Lower lobe of right lung (tissue), 2 donors: ENCODE results near the gene DHX57. TPM values are rescaled to one million over a fixed set of nuclear protein-coding genes. Genes with fewer than 3 reads are reported as not detected.
"Not testable (repeated sequence)": the region's sequence is repeated elsewhere in the genome, so short reads cannot be mapped to it uniquely, and the experiment has no call there.

Experiments used
- ATAC-seq, 2 donors: fragments of 200-7000 bp; cut with Tn5 transposase; one replicate each; pipeline ENCODE4 v1.9.1; 2020 to 2022; ENCODE audit warnings: mild to moderate bottlenecking in 2 of 2, moderate library complexity in 2 of 2
- DNase-seq: peaks from one replicate; pipeline ENCODE4 v3.0.0-alpha.2; 2020
- H3K27ac ChIP-seq: fragments of 200-600 bp; one replicate; pipeline ENCODE4 v1.8.0; 2022
- H3K27me3 ChIP-seq: fragments of 200-600 bp; one replicate; pipeline ENCODE4 v1.8.0; 2022; ENCODE audit warnings: low read depth
- H3K36me3 ChIP-seq: fragments of 200-600 bp; one replicate; pipeline ENCODE4 v1.8.0; 2022; ENCODE audit warnings: mild to moderate bottlenecking
- H3K4me1 ChIP-seq: fragments of 200-600 bp; one replicate; pipeline ENCODE4 v1.8.0; 2022
- H3K4me3 ChIP-seq: fragments of 200-600 bp; one replicate; pipeline ENCODE4 v1.8.0; 2022; ENCODE audit warnings: mild to moderate bottlenecking
- H3K9me3 ChIP-seq: fragments of 200-600 bp; one replicate; pipeline ENCODE4 v1.8.0; 2022
- intact Hi-C: fragments of 100-400 bp; cut with DNase I; formaldehyde crosslinking; loops from one replicate; pipeline ENCODE4 v1.11.0; 2022
- total RNA-seq: library from RNA; stranded (reverse); fragmentation: NEBNext Ultra II Directional; extraction: Animal tissue kit (Norgen Biotek cat#: 25700); gene quantifications from one replicate; pipeline ENCODE4 v1.2.1, GENCODE V29; 2021
- TF ChIP-seq, protein P1 (sequence below): fragments of 200-600 bp; IDR thresholded peaks from one replicate; pipeline ENCODE4 v1.8.0; 2022; ENCODE audit warnings: antibody characterized with exemption, mild to moderate bottlenecking
- donor health status: DM: no; HTN: yes; CAD: no; lungs with severe emphysema.

Gene DHX57
- total RNA-seq, 1 donor from 2014 or later: 15.5 TPM

DNA sequence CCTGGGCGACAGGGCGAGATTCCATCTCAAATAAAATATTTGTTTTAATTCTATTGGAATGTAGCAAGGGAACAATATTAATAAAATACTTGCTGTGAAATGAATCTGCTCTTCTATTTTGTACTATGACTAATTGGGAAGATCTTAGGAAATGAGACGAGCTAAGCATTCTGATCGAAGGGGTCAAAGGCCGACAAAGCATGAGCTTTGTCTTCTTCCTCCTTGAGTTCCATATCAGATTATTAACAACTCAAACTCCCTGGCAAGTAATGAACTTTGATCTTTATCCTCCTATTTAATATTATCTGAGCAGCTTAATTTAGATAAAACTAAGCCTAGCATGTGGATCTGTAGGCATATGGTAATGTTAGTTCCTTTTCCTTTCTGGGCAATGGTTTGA lies 82.2 kb downstream of the DHX57 start:
- DNase-seq (no peak), ATAC-seq (no peak)
- Histone ChIP-seq H3K4me3 (no peak overlapping the region), H3K36me3 (peaks cover 12% of the 10 kb centered on the region), H3K27ac (no peak overlapping the region), H3K4me1 (no peaks in the 10 kb centered on the region), H3K9me3 (no peaks in the 10 kb centered on the region), H3K27me3 (no peaks in the 10 kb centered on the region)
- TF ChIP-seq, protein P1, sequence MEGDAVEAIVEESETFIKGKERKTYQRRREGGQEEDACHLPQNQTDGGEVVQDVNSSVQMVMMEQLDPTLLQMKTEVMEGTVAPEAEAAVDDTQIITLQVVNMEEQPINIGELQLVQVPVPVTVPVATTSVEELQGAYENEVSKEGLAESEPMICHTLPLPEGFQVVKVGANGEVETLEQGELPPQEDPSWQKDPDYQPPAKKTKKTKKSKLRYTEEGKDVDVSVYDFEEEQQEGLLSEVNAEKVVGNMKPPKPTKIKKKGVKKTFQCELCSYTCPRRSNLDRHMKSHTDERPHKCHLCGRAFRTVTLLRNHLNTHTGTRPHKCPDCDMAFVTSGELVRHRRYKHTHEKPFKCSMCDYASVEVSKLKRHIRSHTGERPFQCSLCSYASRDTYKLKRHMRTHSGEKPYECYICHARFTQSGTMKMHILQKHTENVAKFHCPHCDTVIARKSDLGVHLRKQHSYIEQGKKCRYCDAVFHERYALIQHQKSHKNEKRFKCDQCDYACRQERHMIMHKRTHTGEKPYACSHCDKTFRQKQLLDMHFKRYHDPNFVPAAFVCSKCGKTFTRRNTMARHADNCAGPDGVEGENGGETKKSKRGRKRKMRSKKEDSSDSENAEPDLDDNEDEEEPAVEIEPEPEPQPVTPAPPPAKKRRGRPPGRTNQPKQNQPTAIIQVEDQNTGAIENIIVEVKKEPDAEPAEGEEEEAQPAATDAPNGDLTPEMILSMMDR: no peak
- intact Hi-C loops: no loop called here

DNA sequence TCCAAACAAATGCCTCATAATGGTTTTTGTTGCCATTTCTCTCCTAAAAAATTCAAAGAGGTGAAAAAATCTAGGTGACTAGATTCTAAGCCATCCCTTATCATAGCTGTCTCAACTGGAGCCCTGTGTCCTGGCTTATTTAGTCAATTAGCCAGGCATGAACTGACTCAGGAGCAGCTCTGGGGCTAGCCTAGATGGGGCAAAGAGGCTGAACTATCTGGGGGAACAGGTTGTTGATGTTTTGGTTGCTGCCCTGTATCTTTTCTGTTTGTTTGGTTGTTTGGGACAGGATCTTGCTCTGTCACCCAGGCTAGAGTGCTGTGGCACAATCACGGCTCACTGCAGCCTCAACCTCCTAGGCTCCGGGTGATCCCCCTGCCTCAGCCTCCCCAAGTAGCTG lies 83.0 kb downstream of the DHX57 start:
- intact Hi-C loops: no loop called here
- ATAC-seq (no peak), DNase-seq (no peak)
- no peaks in the 10 kb centered on the region for H3K4me1 ChIP-seq
- H3K9me3 ChIP-seq: no peaks in the 10 kb centered on the region
- no peak overlapping the region for H3K4me3 ChIP-seq
- TF ChIP-seq, protein P1: no peak
- H3K27me3 ChIP-seq: no peaks in the 10 kb centered on the region
- H3K36me3 ChIP-seq: peaks cover 4% of the 10 kb centered on the region
- H3K27ac ChIP-seq: no peak overlapping the region

DNA sequence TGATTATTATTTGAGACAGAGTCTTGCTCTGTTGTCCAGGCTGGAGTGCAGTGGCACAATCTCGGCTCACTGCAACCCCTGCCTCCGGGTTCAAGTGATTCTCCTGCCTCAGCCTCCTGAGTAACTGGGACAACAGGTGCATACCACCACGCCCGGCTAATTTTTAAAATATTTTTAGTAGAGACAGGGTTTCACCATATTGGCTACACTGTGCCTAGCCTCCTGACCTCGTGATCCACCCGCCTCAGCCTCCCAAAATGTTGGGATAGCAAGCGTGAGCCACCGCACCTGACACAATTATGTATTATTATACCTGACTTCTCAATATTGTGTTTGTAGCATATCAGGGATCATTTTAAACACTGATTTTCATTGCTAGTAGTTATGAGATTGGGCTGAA lies 83.4 kb downstream of the DHX57 start:
- H3K9me3 ChIP-seq, intact Hi-C loops, H3K4me3 ChIP-seq, H3K27ac ChIP-seq, DNase-seq, H3K36me3 ChIP-seq, ATAC-seq, H3K27me3 ChIP-seq, H3K4me1 ChIP-seq: not testable (repeated sequence)

DNA sequence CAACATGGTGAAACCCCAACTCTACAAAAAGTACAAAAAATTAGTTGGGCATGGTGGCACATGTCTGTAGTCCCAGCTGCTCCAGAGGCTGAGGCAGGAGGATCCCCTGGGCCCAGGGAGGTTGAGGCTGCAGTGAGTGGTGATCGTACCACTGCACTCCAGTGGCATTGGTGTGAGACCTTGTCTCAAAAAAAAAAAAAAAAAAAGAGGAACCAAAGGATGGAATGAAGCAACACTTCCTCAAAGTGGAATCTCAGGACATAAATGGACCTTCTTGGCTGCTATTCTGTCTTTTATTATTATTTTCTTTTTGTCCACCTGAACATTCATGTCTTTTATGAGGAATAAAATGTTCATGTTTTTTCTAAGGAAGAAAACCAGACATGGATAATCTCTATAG lies 84.0 kb downstream of the DHX57 start:
- Histone ChIP-seq H3K36me3 (no peaks in the 10 kb centered on the region), H3K4me3 (no peak overlapping the region), H3K4me1 (no peaks in the 10 kb centered on the region), H3K27me3 (no peaks in the 10 kb centered on the region), H3K9me3 (no peaks in the 10 kb centered on the region), H3K27ac (no peak overlapping the region)
- DNase-seq: no peak
- no peak for ATAC-seq
- intact Hi-C loops: no loop called here
- TF ChIP-seq, protein P1: no peak

DNA sequence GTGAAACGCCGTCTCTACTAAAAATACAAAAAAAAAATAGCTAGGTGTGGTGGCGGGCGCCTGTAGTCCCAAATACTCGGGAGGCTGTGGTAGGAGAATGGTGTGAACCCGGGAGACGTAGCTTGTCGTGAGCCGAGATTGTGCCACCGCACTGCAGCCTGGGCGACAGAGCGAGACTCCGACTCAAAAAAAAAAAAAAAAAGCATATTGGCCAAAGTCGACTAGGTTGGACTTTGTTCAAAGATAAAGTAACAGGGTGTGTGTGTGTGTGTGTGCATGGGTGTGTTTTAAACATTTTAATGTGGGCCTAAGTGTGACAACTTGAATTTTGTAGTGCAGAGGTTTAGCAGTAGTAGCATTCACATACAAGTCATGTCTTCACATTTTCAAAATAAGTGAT lies 86.0 kb downstream of the DHX57 start:
- ATAC-seq (no peak), DNase-seq (no peak)
- TF ChIP-seq, protein P1: no peak
- H3K4me3 ChIP-seq: no peak overlapping the region
- peaks cover 3% of the 10 kb centered on the region for H3K4me1 ChIP-seq
- no peak overlapping the region for H3K27ac ChIP-seq
- intact Hi-C loops: no loop called here
- H3K36me3 ChIP-seq: no peaks in the 10 kb centered on the region
- H3K9me3 ChIP-seq: no peaks in the 10 kb centered on the region
- no peaks in the 10 kb centered on the region for H3K27me3 ChIP-seq

DNA sequence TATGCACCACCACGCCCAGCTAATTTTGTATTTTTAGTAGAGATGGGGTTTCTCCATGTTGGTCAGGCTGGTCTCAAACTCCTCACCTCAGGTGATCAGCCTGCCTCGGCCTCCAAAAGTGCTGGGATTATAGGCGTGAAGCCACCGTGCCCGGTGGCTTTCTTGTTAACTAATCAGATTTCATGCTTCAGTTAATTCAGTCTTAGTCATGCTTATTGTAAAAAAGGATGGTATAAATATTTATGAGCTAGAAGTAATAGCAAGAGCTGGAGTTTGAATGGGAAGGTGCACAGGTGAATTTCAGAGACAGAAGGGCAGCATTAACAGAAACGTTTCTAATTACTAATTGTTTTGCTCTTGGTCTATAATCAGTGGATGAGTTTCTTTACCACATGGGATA lies 87.4 kb downstream of the DHX57 start:
- TF ChIP-seq, protein P1: no peak
- Histone ChIP-seq H3K36me3 (no peaks in the 10 kb centered on the region), H3K9me3 (no peaks in the 10 kb centered on the region), H3K27ac (no peak overlapping the region), H3K27me3 (no peaks in the 10 kb centered on the region), H3K4me3 (no peak overlapping the region), H3K4me1 (peaks cover 7% of the 10 kb centered on the region)
- intact Hi-C loops: no loop called here
- ATAC-seq: no peak
- DNase-seq: no peak
